Hematopoietic multipotent progenitor cell (in vitro differentiated cells): ENCODE data around the gene ASXL2. TPM values are rescaled to one million over a fixed set of nuclear protein-coding genes. Genes with fewer than 3 reads are reported as not detected.
A peak's percentile ranks its signal among the peaks of the same experiment; 100 is the strongest.

Experiments used
- DNase-seq, 3 donors: peaks; one replicate each; pipeline ENCODE4 v3.0.0-alpha.2; 2011 to 2015; ENCODE audit warnings: low read depth in 2 of 3, low spot score in 2 of 3
- small RNA-seq: library from RNA; depleted of rRNA; stranded (forward); fragments of <200 nt; gene quantifications from one replicate; pipeline ENCODE3, GENCODE V24; 2012
- total RNA-seq: library from RNA; depleted of rRNA; stranded (reverse); fragments of >200 nt; gene quantifications from one replicate; pipeline ENCODE4 v1.2.3, GENCODE V29; 2012

ASXL2 gene
- total RNA-seq, 1 donor: 8.1 TPM

GRCh38 chr2:25699216-25699615, 179.1 kb downstream of the ASXL2 start:
- DNase-seq: no peak

- DNase-seq: peak in 2 of 3 donors; percentile 26 to 31
Observed at GRCh38 chr2:25698752-25699151, 179.5 kb downstream of the ASXL2 start.

GRCh38 chr2:25697559-25698341, 180.5 kb downstream of the ASXL2 start:
- DNase-seq: no peak

DNA sequence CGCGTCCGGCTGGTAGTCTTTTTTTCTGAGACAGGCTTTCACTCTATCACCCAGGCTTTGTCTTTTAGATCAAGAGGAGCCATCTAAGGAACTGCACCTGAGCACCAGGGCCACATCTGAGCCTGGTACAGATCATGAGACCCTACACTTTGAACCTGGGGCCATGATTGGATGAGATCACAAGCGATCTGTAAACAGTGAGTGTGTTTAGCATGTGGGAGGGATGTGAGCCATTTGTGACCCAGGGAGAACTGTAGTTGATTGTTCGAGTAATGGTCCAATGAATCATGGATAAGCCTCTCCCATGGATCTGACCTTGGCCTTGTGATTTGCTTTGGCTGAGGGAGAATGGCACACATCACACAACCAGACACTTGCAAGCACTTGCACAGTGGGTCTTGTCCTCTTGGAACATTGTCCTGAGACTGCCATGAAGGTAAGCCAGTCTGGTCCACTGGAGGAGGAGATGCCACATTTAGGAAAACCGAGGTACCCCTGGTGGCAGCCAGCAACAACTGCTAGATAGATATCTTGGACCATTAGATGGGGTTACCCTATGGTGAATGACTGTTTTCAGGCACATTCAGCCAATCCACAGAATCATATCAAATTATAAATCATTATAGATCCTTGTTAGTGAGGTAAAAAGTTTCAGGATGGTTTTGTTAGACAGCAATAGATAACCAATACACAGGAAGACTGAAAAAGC, 185.4 kb downstream of the ASXL2 start:
- no peak for DNase-seq

GRCh38 chr2:25692143-25692542, 186.1 kb downstream of the ASXL2 start:
- DNase-seq: no peak

GRCh38 chr2:25690058-25690457, 188.2 kb downstream of the ASXL2 start:
- DNase-seq: no peak

DNA sequence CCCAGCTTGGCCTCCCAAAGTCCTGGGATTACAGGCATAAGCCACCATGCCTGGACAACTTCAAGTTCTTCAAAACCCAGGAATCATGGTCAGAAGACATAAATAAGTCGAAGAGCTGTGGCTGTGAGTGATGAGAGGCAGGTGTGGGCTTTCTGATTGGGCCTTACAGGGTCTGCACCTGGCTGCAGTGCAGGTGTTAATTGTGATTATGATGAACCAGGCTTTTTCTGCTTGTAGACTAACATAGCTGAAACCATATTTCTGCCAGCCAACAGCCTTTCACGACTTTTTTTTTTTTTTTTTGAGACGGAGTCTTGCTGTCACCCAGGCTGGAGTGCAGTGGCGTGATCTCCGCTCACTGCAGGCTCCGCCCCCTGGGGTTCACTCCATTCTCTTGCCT, 190.1 kb downstream of the ASXL2 start:
- no peak for DNase-seq

DNA sequence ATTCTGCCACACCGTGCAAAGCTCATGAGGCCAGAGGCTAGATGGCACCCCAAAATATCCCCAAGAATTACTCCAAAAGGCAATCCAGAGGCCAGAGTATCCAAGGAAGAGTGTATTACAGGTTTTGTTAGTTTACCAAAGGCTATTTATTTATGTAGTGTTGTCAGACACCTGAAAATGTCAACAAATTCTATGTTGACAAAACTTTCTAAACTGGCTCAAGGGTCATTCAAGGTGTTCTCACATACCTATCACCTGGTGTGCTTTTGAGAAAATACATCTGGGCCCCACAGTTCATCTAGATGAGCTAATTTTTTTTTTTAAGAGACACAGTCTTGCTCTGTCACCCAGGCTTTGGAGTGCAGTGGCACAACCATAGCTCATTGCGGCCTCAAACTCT, 192.5 kb downstream of the ASXL2 start:
- no peak for DNase-seq

- DNase-seq: no peak
Observed at GRCh38 chr2:25684577-25685473, 193.5 kb downstream of the ASXL2 start.

Small RNAs within 50 kb of the gene (small RNA-seq; reads per million reads assigned to genes)
- gene NDUFB4P4: not detected
- gene RF00019: not detected

Other genes starting within 250 kb of the ASXL2 start
- 12.9 TPM for gene DTNB, start 204.9 kb downstream of the ASXL2 start, total RNA-seq
- gene KIF3C, start 104.0 kb upstream of the ASXL2 start, total RNA-seq: 8.1 TPM
- 29.1 TPM for gene RAB10, start 155.6 kb upstream of the ASXL2 start, total RNA-seq